SU-DHL-6 (cell line): ENCODE results near the gene TEX55.
"Not testable (repeated sequence)": the region's sequence is repeated elsewhere in the genome, so short reads cannot be mapped to it uniquely, and the experiment has no call there.

Experiments used
- EZH2phosphoT487 ChIP-seq: fragments of 200-600 bp; sonication (generic), shearing (Covaris generic); conservative IDR thresholded peaks from 2 replicates; pipeline ENCODE4 v1.6.1; 2018; ENCODE audit warnings: mild to moderate bottlenecking, antibody characterized with exemption, low read length, moderate library complexity, mixed read lengths
- TF ChIP-seq, protein P1 (sequence below): fragments of 200-600 bp; sonication (generic); IDR thresholded peaks from one replicate; pipeline ENCODE4 v1.5.1; 2017; ENCODE audit warnings: antibody characterized with exemption, mild to moderate bottlenecking, low read length, moderate library complexity; ENCODE audit not compliant: insufficient read depth, poor library complexity, severe bottlenecking

DNA sequence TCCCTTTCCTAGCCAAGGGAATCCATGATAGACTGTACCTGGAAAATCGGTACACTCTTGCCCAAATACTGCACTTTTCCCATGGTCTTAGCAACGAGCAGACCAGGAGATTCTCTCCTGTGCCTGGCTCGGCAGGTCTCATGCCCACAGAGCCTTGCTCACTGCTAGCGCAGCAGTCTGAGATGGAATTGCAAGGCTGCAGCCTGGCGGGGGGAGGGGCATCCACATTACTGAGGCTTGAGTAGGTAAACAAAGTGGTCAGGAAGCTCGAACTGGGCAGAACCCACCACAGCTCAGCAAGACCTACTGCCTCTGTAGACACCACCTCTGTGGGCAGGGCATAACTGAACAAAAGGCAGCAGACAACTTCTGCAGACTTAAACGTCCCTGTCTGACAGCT is 15.7 kb upstream of the TEX55 start:
- TF ChIP-seq, protein P1, sequence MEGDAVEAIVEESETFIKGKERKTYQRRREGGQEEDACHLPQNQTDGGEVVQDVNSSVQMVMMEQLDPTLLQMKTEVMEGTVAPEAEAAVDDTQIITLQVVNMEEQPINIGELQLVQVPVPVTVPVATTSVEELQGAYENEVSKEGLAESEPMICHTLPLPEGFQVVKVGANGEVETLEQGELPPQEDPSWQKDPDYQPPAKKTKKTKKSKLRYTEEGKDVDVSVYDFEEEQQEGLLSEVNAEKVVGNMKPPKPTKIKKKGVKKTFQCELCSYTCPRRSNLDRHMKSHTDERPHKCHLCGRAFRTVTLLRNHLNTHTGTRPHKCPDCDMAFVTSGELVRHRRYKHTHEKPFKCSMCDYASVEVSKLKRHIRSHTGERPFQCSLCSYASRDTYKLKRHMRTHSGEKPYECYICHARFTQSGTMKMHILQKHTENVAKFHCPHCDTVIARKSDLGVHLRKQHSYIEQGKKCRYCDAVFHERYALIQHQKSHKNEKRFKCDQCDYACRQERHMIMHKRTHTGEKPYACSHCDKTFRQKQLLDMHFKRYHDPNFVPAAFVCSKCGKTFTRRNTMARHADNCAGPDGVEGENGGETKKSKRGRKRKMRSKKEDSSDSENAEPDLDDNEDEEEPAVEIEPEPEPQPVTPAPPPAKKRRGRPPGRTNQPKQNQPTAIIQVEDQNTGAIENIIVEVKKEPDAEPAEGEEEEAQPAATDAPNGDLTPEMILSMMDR, result not testable (repeated sequence)
- not testable (repeated sequence) for TF ChIP-seq EZH2phosphoT487
